ENCODE results near the gene RNF26.

GRCh38 chr11:119329320-119329719, 5.0 kb upstream of the RNF26 start:
- TF ChIP-seq POLR2AphosphoS5 (IDR thresholded peaks at IDR 0.05; ENCODE audit: low read depth, low read length) (no peak), ELF1 (IDR thresholded peaks at IDR 0.05) (no peak), CTCF (IDR thresholded peaks at IDR 0.05) (no peak), IRF3 (IDR thresholded peaks at IDR 0.05; ENCODE audit: low read depth, low read length) (no peak), MAX (IDR thresholded peaks at IDR 0.05; ENCODE audit: low read depth) (no peak)
